Esophagus muscularis mucosa (tissue), 4 donors: Measurements from ENCODE around the gene PTPRK. TPM values are rescaled to one million over a fixed set of nuclear protein-coding genes. Genes with fewer than 3 reads are reported as not detected.

Experiments used
- DNase-seq: peaks from one replicate; pipeline ENCODE4 v3.0.0-alpha.2; 2017; ENCODE audit errors: extremely low spot score
- H3K27ac ChIP-seq, 4 donors: fragments of 200-600 bp; sonication (generic); replicated peaks in 1 of 4; 1 replicate in 3 of 4; 2 replicates in 1 of 4; pipeline ENCODE4 v1.5.1; 2016 to 2019; ENCODE audit warnings: mild to moderate bottlenecking in 1 of 4
- H3K27me3 ChIP-seq, 4 donors: fragments of 200-600 bp; sonication (generic); one replicate each; pipeline versions ENCODE4 v1.5.1 to v1.6.0; 2016 to 2019
- H3K36me3 ChIP-seq, 4 donors: fragments of 200-600 bp; sonication (generic); one replicate each; pipeline ENCODE4 v1.5.1; 2016 to 2019
- H3K4me1 ChIP-seq, 4 donors: fragments of 200-600 bp; sonication (generic); one replicate each; pipeline ENCODE4 v1.5.1; 2016 to 2019
- H3K4me3 ChIP-seq, 4 donors: fragments of 200-600 bp; sonication (generic); 1 replicate in 2 of 4; 2 replicates in 2 of 4; pipeline ENCODE4 v1.5.1; 2016 to 2019; ENCODE audit warnings: mild to moderate bottlenecking in 4 of 4, moderate library complexity in 1 of 4
- H3K9me3 ChIP-seq, 4 donors: fragments of 200-600 bp; sonication (generic); 1 replicate in 3 of 4; 2 replicates in 1 of 4; pipeline ENCODE4 v1.5.1; 2016 to 2019
- EP300 ChIP-seq: sonication (generic); formaldehyde crosslinking; IDR thresholded peaks from one replicate; pipeline ENCODE4 v1.6.1; 2017; ENCODE audit warnings: antibody characterized with exemption
- POLR2A ChIP-seq: fragments of 450-650 bp; IDR thresholded peaks from one replicate; pipeline ENCODE4 v1.6.1; 2017; ENCODE audit warnings: antibody characterized with exemption, moderate library complexity, mild to moderate bottlenecking, low read depth
- POLR2AphosphoS5 ChIP-seq, 2 donors: sonication (generic); formaldehyde crosslinking; IDR thresholded peaks; one replicate each; pipeline ENCODE4 v1.6.1; 2017; ENCODE audit warnings: antibody characterized with exemption in 2 of 2
- WGBS: methylation state at CpG from one replicate; pipeline ENCODE4 v1.1.5; 2018; 5-methylcytosine and 5-hydroxymethylcytosine counted together
- intact Hi-C: fragments of 100-400 bp; cut with DNase I; formaldehyde crosslinking; loops from one replicate; pipeline ENCODE4 v1.15.1; 2023
- total RNA-seq, 4 donors: library from RNA; depleted of rRNA; stranded (reverse); fragments of >200 nt; gene quantifications; one replicate each; pipeline versions ENCODE4 v1.1.0 to v1.2.1, GENCODE V29; 2016
- TF ChIP-seq, protein P1 (sequence below), 3 experiments: fragments of 200-600 bp in 2 of 3; fragments of 450-650 bp in 1 of 3; sonication (generic) in 2 of 3; IDR thresholded peaks; one replicate each; pipeline ENCODE4 v1.5.1; 2017 to 2019; ENCODE audit warnings: antibody characterized with exemption in 3 of 3, mild to moderate bottlenecking in 2 of 3, moderate library complexity in 1 of 3

Gene PTPRK
- total RNA-seq, 4 donors from 2014 or later, result 36.8 to 53.1 (median 43.8) TPM

DNA sequence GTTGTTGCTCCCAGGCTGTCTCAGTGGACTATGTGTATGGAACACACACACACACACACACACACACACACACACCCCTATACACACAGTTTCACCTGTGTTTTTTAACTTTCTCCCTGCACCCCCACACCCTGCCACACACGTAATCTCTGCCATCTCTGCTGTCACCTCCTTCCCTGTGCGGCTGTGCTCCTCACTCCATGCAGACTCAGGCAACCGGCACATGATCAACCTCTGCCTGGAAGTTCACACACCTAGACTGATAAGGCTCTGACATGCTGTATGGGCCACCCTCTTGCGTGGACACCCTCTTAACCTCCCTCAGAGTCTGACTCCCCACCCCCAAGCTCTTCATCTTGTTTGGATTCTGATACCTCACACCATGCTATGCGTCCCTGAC, 467.3 kb downstream of the PTPRK start:
- intact Hi-C loops, result no loop called here
- WGBS, result over 99% methylated on average over 5 of the region's 5 CpGs

DNA sequence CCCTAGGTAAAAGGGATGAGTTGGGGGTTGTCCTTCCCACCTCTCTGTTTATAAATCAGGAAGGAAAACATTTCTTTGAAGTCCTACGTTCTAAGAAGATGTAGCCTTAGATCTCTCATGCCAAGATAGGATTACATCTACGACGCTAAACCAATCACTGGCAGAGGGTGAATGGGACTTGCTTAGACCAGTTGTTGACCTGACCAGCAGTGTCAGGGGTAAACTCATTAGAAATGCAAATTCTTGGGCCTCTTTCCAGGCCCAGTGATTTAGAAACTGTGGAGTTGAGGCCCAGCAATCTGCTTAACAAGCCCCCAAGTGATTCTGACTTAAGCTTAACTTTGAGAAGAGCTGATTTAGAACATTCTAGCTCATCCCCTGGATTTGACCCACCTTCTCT, 472.4 kb downstream of the PTPRK start:
- Histone ChIP-seq H3K36me3 (peaks cover 0 to 7% (median 0%) of the 10 kb centered on the region in 4 donors), H3K27me3 (no peaks in the 10 kb centered on the region), H3K9me3 (no peaks in the 10 kb centered on the region), H3K4me3 (no peak overlapping the region), H3K27ac (no peak overlapping the region), H3K4me1 (no peaks in the 10 kb centered on the region)
- DNase-seq, result no peak
- 95% methylated on average over 3 of the region's 3 CpGs for WGBS
- intact Hi-C loops, result no loop called here
- TF ChIP-seq POLR2AphosphoS5 (IDR thresholded peaks at IDR 0.05) (no peak), POLR2A (no peak), EP300 (no peak)
- TF ChIP-seq, protein P1, sequence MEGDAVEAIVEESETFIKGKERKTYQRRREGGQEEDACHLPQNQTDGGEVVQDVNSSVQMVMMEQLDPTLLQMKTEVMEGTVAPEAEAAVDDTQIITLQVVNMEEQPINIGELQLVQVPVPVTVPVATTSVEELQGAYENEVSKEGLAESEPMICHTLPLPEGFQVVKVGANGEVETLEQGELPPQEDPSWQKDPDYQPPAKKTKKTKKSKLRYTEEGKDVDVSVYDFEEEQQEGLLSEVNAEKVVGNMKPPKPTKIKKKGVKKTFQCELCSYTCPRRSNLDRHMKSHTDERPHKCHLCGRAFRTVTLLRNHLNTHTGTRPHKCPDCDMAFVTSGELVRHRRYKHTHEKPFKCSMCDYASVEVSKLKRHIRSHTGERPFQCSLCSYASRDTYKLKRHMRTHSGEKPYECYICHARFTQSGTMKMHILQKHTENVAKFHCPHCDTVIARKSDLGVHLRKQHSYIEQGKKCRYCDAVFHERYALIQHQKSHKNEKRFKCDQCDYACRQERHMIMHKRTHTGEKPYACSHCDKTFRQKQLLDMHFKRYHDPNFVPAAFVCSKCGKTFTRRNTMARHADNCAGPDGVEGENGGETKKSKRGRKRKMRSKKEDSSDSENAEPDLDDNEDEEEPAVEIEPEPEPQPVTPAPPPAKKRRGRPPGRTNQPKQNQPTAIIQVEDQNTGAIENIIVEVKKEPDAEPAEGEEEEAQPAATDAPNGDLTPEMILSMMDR (IDR thresholded peaks at IDR 0.05), result no peak

More for the DNA sequence above, 467.3 kb downstream of the PTPRK start:
- Histone ChIP-seq H3K4me3 (no peak overlapping the region), H3K36me3 (peaks cover 0 to 15% (median 0%) of the 10 kb centered on the region in 4 donors), H3K27me3 (no peaks in the 10 kb centered on the region), H3K4me1 (no peaks in the 10 kb centered on the region), H3K27ac (no peak overlapping the region), H3K9me3 (no peaks in the 10 kb centered on the region)
- no peak for DNase-seq
- TF ChIP-seq POLR2AphosphoS5 (IDR thresholded peaks at IDR 0.05) (no peak), EP300 (no peak), POLR2A (no peak)
- TF ChIP-seq, protein P1 (IDR thresholded peaks at IDR 0.05), result no peak

DNA sequence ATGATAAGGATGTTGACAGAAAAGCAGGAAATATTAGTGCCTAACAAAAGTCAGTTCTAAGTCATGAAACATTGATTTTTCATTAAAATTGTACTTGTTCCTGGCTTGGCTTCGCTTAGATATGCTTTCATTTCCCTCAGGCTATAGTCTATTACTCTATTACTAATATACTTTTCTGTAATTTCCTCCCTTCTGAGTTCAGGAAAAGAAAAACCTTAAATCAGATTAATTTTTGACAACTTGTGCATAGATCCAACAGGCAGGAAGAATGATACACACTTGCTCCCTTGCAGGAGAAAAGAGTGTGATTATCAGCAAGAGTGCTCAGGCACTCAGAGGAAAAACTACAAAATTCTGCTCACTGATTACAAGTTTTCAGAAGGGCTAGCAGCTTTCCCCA, 474.4 kb downstream of the PTPRK start:
- no peak for TF ChIP-seq POLR2AphosphoS5 (IDR thresholded peaks at IDR 0.05)
- TF ChIP-seq POLR2A, result no peak
- no peak for TF ChIP-seq EP300
- TF ChIP-seq, protein P1 (IDR thresholded peaks at IDR 0.05), result no peak
- Histone ChIP-seq H3K4me1 (no peaks in the 10 kb centered on the region), H3K27me3 (no peaks in the 10 kb centered on the region), H3K9me3 (no peaks in the 10 kb centered on the region), H3K36me3 (peaks cover 0 to 7% (median 0%) of the 10 kb centered on the region in 4 donors), H3K4me3 (no peak overlapping the region), H3K27ac (no peak overlapping the region)
- no peak for DNase-seq
- WGBS, result 69% methylated on average over 1 of the region's 1 CpG
- intact Hi-C loops, result no loop called here

DNA sequence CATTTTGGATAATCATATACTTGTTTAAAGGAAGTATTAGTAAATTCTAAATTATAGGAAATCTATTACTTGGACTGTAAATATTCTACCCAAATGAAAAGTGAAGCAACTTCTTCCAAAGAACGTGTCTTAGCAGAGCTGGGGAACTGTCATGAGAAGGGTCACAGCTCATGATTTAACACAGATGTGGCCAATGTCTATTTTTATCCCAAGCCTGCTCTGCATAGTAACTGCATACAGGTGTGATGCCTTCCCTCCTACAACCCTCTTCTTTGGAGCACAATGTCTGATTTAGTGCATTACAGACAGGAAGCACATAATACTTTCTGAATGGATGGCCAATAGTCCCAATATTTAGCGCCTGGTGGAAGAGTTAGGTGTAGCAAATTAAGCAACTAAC, 480.9 kb downstream of the PTPRK start:
- no peak overlapping the region for H3K27ac ChIP-seq
- WGBS, result 65% methylated on average over 2 of the region's 2 CpGs
- no peaks in the 10 kb centered on the region for H3K27me3 ChIP-seq
- TF ChIP-seq EP300 (no peak), POLR2A (no peak), POLR2AphosphoS5 (IDR thresholded peaks at IDR 0.05) (no peak)
- TF ChIP-seq, protein P1 (IDR thresholded peaks at IDR 0.05), result no peak
- H3K9me3 ChIP-seq, result no peaks in the 10 kb centered on the region
- H3K4me1 ChIP-seq, result no peaks in the 10 kb centered on the region
- intact Hi-C loops, result no loop called here
- no peaks in the 10 kb centered on the region for H3K36me3 ChIP-seq
- no peak overlapping the region for H3K4me3 ChIP-seq
- no peak for DNase-seq
